HEK293 (cell line): ENCODE measurements around the gene TMED4.

ENCODE experiments used
- MEIS1 ChIP-seq: sonication (generic); formaldehyde crosslinking; IDR thresholded peaks from 2 replicates; pipeline ENCODE4 v1.8.1; 2022; ENCODE audit warnings: missing genetic modification reagents, mild to moderate bottlenecking, borderline replicate concordance
- MYNN ChIP-seq: fragments of 450-650 bp; formaldehyde crosslinking; IDR thresholded peaks from 2 replicates; pipeline ENCODE4 v1.5.1; 2016; ENCODE audit warnings: missing biosample characterization, missing genetic modification characterization, borderline replicate concordance
- ZBTB7A ChIP-seq: fragments of 450-650 bp; formaldehyde crosslinking; IDR thresholded peaks from 2 replicates; pipeline ENCODE4 v1.5.1; 2016; ENCODE audit warnings: low read depth, missing biosample characterization, missing genetic modification characterization
- ZNF114 ChIP-seq: fragments of 450-650 bp; formaldehyde crosslinking; IDR thresholded peaks from 2 replicates; pipeline ENCODE4 v1.5.0; 2017; ENCODE audit warnings: missing biosample characterization, missing genetic modification characterization
- ZNF292 ChIP-seq: fragments of 450-650 bp; formaldehyde crosslinking; IDR thresholded peaks from 2 replicates; pipeline ENCODE4 v1.5.1; 2016; ENCODE audit warnings: low read depth, missing biosample characterization, missing genetic modification characterization, borderline replicate concordance
- ZNF558 ChIP-seq: fragments of 450-650 bp; formaldehyde crosslinking; IDR thresholded peaks from 2 replicates; pipeline ENCODE4 v1.5.1; 2016; ENCODE audit warnings: missing biosample characterization, missing genetic modification characterization
- ZSCAN18 ChIP-seq: fragments of 450-650 bp; formaldehyde crosslinking; IDR thresholded peaks from 2 replicates; pipeline ENCODE4 v1.5.1; 2016; ENCODE audit warnings: missing biosample characterization, missing genetic modification characterization
- TF ChIP-seq, protein P1 (sequence below): fragments of 450-650 bp; formaldehyde crosslinking; IDR thresholded peaks from 2 replicates; pipeline ENCODE4 v1.5.1; 2016; ENCODE audit warnings: missing biosample characterization, missing genetic modification characterization

GRCh38 chr7:44574287-44574872 is 7.7 kb downstream of the TMED4 start:
- TF ChIP-seq MYNN: no peak
- no peak for TF ChIP-seq ZNF292 (tag by site-specific recombination)
- TF ChIP-seq, protein P1, sequence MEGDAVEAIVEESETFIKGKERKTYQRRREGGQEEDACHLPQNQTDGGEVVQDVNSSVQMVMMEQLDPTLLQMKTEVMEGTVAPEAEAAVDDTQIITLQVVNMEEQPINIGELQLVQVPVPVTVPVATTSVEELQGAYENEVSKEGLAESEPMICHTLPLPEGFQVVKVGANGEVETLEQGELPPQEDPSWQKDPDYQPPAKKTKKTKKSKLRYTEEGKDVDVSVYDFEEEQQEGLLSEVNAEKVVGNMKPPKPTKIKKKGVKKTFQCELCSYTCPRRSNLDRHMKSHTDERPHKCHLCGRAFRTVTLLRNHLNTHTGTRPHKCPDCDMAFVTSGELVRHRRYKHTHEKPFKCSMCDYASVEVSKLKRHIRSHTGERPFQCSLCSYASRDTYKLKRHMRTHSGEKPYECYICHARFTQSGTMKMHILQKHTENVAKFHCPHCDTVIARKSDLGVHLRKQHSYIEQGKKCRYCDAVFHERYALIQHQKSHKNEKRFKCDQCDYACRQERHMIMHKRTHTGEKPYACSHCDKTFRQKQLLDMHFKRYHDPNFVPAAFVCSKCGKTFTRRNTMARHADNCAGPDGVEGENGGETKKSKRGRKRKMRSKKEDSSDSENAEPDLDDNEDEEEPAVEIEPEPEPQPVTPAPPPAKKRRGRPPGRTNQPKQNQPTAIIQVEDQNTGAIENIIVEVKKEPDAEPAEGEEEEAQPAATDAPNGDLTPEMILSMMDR (tag by site-specific recombination): no peak
- TF ChIP-seq ZSCAN18: no peak
- no peak for TF ChIP-seq ZNF558 (tag by site-specific recombination)
- TF ChIP-seq ZBTB7A: no peak
- TF ChIP-seq ZNF114 (tag by site-specific recombination): no peak
- no peak for TF ChIP-seq MEIS1 (CRISPR knock-in tag)
